GM12873 (cell line): Measurements from ENCODE around the gene TOPORS.

Experiments
- TF ChIP-seq, protein P1 (sequence below): IDR thresholded peaks from 2 replicates; pipeline ENCODE4 v1.5.1; 2012; ENCODE audit warnings: low read depth, mild to moderate bottlenecking, moderate library complexity, low read length, control low read depth; ENCODE audit not compliant: insufficient read depth; ENCODE audit errors: missing control alignments

Gene TOPORS

DNA sequence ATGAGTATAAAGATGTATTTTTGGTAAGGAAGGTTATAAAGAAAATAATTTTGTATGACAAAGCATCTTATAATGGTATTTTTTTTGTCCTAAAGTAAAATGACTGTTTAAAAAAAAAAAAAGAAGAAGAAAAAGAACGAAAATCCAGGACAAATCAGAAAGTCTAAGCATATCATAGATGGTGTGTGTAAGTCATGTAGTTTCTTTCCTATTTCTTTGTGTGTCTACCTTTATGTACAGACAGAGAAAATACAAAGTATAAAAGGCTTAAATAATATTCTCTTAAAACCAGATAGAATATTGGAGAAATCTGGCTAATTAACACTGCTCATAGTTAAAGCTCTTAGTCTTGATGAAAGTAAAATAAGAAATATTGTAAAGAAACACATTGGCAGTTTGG lies 34.1 kb downstream of the TOPORS start:
- TF ChIP-seq, protein P1, sequence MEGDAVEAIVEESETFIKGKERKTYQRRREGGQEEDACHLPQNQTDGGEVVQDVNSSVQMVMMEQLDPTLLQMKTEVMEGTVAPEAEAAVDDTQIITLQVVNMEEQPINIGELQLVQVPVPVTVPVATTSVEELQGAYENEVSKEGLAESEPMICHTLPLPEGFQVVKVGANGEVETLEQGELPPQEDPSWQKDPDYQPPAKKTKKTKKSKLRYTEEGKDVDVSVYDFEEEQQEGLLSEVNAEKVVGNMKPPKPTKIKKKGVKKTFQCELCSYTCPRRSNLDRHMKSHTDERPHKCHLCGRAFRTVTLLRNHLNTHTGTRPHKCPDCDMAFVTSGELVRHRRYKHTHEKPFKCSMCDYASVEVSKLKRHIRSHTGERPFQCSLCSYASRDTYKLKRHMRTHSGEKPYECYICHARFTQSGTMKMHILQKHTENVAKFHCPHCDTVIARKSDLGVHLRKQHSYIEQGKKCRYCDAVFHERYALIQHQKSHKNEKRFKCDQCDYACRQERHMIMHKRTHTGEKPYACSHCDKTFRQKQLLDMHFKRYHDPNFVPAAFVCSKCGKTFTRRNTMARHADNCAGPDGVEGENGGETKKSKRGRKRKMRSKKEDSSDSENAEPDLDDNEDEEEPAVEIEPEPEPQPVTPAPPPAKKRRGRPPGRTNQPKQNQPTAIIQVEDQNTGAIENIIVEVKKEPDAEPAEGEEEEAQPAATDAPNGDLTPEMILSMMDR: no peak

DNA sequence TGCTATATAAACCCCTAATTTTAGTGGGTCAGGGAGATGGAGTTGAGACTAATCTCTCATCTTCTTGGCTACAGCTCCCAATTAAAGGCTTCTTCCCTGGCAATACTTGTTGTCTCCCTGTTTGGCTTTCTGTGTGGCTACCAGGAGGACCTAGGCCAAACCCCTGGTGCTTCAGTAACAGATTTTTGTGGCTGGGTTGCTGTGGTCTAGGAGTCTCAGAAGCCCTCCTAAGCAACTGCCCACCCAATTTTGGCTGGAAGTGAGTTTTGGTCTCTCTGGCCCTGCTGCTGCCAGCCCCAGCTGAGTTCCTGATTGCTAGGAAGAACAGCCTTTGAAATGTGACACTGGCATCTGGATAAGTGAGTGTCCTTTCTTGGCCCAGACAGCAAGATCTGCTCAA lies 36.1 kb downstream of the TOPORS start:
- TF ChIP-seq, protein P1: no peak

DNA sequence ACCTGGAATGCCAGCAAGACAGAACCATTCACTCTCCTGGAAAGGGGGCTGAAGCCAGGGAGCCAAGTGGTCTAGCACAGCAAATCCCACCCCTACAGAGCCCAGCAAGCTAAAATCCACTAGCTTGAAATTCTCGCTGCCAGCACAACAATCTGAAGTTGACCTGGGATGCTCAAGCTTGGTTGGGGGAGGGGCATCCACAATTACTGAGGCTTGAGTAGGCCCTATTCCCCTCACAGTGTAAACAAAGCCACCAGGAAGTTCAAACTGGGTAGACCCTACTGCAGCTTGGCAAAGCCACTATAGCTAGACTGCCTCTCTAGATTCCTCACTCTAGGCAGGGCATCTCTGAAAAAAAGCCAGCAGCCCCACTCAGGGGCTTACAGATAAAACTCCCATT lies 43.7 kb downstream of the TOPORS start:
- TF ChIP-seq, protein P1: no peak

DNA sequence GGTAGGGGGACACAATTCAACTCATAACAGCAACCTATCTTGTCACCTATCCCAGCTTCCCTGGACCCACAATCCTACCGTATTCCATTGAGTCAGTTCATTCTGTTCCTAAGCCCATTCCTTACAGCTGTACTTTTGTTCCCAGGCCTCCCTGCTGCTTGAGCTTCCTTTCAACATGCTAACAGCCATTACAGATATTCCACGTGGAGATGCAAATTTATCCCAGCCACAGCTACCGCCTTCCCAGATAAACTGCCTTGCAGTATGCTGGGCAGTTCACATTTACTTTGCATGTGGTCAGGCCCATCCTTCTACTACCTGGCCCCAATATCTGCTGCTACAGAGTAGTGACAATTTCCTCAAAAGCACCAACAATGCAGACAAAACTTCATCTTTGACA lies 49.4 kb downstream of the TOPORS start:
- TF ChIP-seq, protein P1: no peak

DNA sequence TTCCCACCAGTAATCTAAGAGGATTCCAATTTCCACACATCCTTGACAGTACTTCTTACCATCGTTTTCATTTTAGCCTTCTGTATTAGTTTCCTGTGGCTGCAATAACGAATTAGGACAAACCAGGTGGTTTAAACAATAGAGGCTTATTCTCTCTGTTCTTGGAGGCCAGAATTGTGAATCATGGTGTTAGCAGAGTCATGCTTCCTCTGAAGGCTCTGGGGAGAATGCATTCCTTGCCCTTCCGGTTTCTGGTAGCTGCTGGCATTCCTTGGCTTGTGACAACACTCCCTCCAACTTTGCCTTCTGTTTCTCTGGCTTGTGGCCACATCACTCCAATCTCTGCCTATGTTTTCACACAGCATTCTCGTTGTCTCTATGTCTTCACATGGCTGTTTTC lies 49.9 kb downstream of the TOPORS start:
- TF ChIP-seq, protein P1: no peak

DNA sequence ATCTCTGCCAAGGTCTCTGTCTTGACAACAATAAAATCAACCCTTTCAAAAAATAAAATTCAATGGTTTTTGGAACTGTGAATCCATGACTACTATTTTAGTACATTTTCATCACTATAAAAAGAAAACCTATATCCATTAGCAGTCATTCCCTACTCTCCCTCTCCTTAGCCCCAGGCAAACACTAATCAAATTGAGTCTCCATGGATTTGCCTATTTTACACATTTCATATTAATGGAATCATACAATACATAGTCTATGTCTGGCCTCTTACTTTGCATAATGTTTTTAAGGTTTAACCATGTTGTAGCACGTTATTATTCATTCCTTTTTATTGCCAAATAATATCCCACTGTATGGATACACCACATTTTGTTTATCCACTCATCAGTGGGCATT lies 50.5 kb downstream of the TOPORS start:
- TF ChIP-seq, protein P1: no peak

DNA sequence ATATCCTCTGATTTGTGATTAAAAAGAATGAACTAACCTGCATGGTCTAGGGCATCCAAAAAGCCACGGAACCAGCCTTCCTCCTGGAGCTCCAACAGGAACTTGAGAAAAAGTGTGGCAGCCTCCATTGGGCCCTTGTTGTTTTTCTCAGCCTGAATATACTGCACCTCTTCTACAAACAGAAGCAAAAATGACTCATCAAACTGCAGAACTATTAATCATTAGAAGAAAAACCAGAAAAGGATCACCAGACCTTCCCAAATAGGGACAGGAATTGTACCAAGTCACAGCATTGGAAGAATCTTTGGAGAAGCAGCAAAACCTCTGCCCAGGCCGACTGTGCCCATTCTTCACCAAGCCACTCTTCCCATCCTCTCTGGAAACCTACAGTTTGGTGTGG lies 51.6 kb downstream of the TOPORS start:
- TF ChIP-seq, protein P1: no peak
